Mesendoderm (in vitro differentiated cells): ENCODE measurements around the gene RTN4R.
"Not testable (repeated sequence)": the region's sequence is repeated elsewhere in the genome, so short reads cannot be mapped to it uniquely, and the experiment has no call there.

Experiments used
- DNase-seq: peaks from one replicate; pipeline ENCODE4 v3.0.0; 2013
- H2AK5ac ChIP-seq: 2 replicates; pipeline ENCODE4 v1.6.1; 2013; ENCODE audit warnings: low read length, inconsistent platforms
- H2BK120ac ChIP-seq: 2 replicates; pipeline ENCODE4 v1.6.1; 2013; ENCODE audit warnings: low read depth, mild to moderate bottlenecking, low read length, moderate library complexity, mixed read lengths
- H2BK15ac ChIP-seq: replicated peaks from 2 replicates; pipeline ENCODE4 v1.6.1; 2013; ENCODE audit warnings: low read depth, mild to moderate bottlenecking, moderate library complexity
- H2BK5ac ChIP-seq: 2 replicates; pipeline ENCODE4 v1.6.1; 2013; ENCODE audit warnings: low read length, inconsistent platforms
- H3K18ac ChIP-seq: 2 replicates; pipeline ENCODE4 v1.6.1; 2013; ENCODE audit warnings: mild to moderate bottlenecking, low read length, mixed read lengths
- H3K23ac ChIP-seq: one replicate; pipeline ENCODE4 v1.6.1; 2013; ENCODE audit warnings: low read length
- H3K27ac ChIP-seq: 2 replicates; pipeline ENCODE4 v1.5.1; 2013; ENCODE audit warnings: low read depth, mild to moderate bottlenecking, inconsistent platforms, low read length, moderate library complexity
- H3K27me3 ChIP-seq: 2 replicates; pipeline ENCODE4 v1.6.1; 2013; ENCODE audit warnings: low read length, control low read depth, mild to moderate bottlenecking, inconsistent platforms; ENCODE audit not compliant: insufficient read depth, poor library complexity
- H3K36me3 ChIP-seq: 2 replicates; pipeline ENCODE4 v1.6.1; 2013; ENCODE audit warnings: low read length, inconsistent platforms; ENCODE audit not compliant: control insufficient read depth, insufficient read depth
- H3K4ac ChIP-seq: one replicate; pipeline ENCODE4 v1.6.1; 2013; ENCODE audit warnings: low read depth, mild to moderate bottlenecking, low read length, moderate library complexity
- H3K4me1 ChIP-seq: 2 replicates; pipeline ENCODE4 v1.6.1; 2013; ENCODE audit warnings: low read depth, low read length, inconsistent platforms; ENCODE audit not compliant: control insufficient read depth
- H3K4me2 ChIP-seq: 2 replicates; pipeline ENCODE4 v1.6.1; 2013; ENCODE audit warnings: low read length
- H3K4me3 ChIP-seq: 2 replicates; pipeline ENCODE4 v1.5.1; 2013; ENCODE audit warnings: mild to moderate bottlenecking, low read length
- H3K56ac ChIP-seq: one replicate; pipeline ENCODE4 v1.6.1; 2013; ENCODE audit warnings: low read length
- H3K79me1 ChIP-seq: 2 replicates; pipeline ENCODE4 v1.6.1; 2013; ENCODE audit warnings: low read length, inconsistent platforms
- H3K79me2 ChIP-seq: 2 replicates; pipeline ENCODE4 v1.6.1; 2013; ENCODE audit warnings: mild to moderate bottlenecking, low read length; ENCODE audit not compliant: control insufficient read depth, insufficient read depth
- H3K9ac ChIP-seq: 2 replicates; pipeline ENCODE4 v1.6.1; 2013; ENCODE audit warnings: low read length, inconsistent platforms
- H4K5ac ChIP-seq: one replicate; pipeline ENCODE4 v1.6.1; 2013; ENCODE audit warnings: low read length
- H4K8ac ChIP-seq: one replicate; pipeline ENCODE4 v1.6.1; 2013; ENCODE audit warnings: low read depth, mild to moderate bottlenecking, control low read depth, low read length, moderate library complexity
- WGBS: extraction: QIAGEN DNeasy Blood & Tissue Kit; methylation state at CpG from one replicate; pipeline ENCODE4 v1.1.7; 2013; ENCODE audit warnings: low lambda C conversion rate, missing lambda C conversion rate; ENCODE audit not compliant: insufficient coverage; ENCODE audit errors: extremely low coverage; 5-methylcytosine and 5-hydroxymethylcytosine counted together

RTN4R gene

GRCh38 chr22:20314741-20315336 lies 46.7 kb upstream of the RTN4R start:
- H3K27ac ChIP-seq, H2BK120ac ChIP-seq, H3K18ac ChIP-seq, H3K4ac ChIP-seq, H4K5ac ChIP-seq, H3K79me2 ChIP-seq, H3K27me3 ChIP-seq, H3K4me3 ChIP-seq, DNase-seq, H3K4me1 ChIP-seq, H2BK15ac ChIP-seq, H3K79me1 ChIP-seq, H3K23ac ChIP-seq, H3K36me3 ChIP-seq, H2AK5ac ChIP-seq, H3K4me2 ChIP-seq, H3K56ac ChIP-seq, H3K9ac ChIP-seq, H2BK5ac ChIP-seq, H4K8ac ChIP-seq: not testable (repeated sequence)
- no CpG with 5 or more reads among the region's 12 CpGs for WGBS

DNA sequence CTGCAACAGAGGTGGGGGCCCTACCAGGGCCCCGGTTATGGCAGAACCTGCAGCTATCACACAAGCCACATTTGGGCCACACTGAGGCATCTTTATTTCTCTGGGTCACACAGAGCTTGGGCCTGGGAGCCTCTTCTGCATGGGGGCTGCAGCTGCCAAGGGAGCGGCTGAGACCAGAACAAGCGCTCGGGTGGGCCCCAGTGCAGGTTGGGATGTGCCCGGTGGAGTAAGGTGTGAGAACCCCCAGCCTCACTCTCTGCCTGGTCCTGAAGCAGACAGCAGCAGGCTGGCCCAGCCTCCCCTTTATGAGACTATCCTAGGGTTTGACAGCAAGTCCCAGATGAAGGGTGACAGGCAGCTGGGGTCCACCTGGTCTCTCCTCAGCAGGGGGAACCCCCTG lies 46.1 kb upstream of the RTN4R start:
- not testable (repeated sequence) for H4K8ac ChIP-seq, DNase-seq, H3K27me3 ChIP-seq, H2AK5ac ChIP-seq, H3K36me3 ChIP-seq, H3K18ac ChIP-seq, H3K79me1 ChIP-seq, H3K79me2 ChIP-seq, H2BK120ac ChIP-seq, H3K4me2 ChIP-seq, H3K4me3 ChIP-seq, H3K56ac ChIP-seq, H3K4me1 ChIP-seq, H2BK5ac ChIP-seq, H3K27ac ChIP-seq, H3K4ac ChIP-seq, H4K5ac ChIP-seq, H3K9ac ChIP-seq, H2BK15ac ChIP-seq, H3K23ac ChIP-seq
- WGBS = no CpG with 5 or more reads among the region's 5 CpGs

DNA sequence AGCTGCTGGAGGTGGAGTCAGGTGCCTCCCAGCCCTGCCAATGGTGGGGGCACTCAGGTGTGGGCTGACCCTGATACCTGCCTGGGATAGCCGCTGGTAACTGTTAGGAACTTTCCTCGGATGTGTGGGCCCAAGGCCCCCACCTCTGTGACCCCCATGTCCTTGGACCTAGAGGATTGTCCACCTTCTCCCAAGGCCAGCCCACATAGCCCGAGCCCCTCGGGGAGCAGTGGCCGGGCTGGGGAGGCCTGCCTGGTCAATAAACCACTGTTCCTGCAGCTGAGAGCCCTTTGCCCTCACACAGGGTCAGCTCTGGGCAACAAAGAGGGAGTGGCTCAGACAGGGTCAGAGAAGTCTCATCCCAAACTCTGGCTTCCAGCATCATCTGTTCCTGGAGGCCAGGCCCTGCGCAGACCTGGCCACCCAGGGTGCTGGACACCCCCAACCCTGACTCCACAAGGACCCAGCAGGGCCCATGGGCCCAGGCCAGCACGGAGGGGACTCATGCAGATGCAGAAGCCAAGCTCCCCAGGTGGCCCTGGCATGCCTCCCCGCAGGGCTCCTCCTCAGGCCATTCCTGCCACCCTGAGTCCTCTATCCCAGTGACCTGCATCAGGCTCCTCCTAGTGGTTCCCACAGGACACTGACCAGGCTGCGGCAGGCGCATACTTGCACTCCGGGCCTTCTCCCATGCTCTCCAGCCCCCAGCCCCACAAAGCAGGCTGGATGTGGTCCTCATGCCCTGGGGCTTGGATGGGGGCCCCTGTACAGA lies 45.4 kb upstream of the RTN4R start:
- H3K27me3 ChIP-seq, H3K56ac ChIP-seq, H3K36me3 ChIP-seq, H3K9ac ChIP-seq, H3K18ac ChIP-seq, H2AK5ac ChIP-seq, H3K4me1 ChIP-seq, H3K4me2 ChIP-seq, H2BK120ac ChIP-seq, H3K79me1 ChIP-seq, H2BK5ac ChIP-seq, H3K4me3 ChIP-seq, H4K8ac ChIP-seq, H3K4ac ChIP-seq, H3K23ac ChIP-seq, H3K27ac ChIP-seq, DNase-seq, H3K79me2 ChIP-seq, H2BK15ac ChIP-seq, H4K5ac ChIP-seq: not testable (repeated sequence)
- no CpG with 5 or more reads among the region's 11 CpGs for WGBS

DNA sequence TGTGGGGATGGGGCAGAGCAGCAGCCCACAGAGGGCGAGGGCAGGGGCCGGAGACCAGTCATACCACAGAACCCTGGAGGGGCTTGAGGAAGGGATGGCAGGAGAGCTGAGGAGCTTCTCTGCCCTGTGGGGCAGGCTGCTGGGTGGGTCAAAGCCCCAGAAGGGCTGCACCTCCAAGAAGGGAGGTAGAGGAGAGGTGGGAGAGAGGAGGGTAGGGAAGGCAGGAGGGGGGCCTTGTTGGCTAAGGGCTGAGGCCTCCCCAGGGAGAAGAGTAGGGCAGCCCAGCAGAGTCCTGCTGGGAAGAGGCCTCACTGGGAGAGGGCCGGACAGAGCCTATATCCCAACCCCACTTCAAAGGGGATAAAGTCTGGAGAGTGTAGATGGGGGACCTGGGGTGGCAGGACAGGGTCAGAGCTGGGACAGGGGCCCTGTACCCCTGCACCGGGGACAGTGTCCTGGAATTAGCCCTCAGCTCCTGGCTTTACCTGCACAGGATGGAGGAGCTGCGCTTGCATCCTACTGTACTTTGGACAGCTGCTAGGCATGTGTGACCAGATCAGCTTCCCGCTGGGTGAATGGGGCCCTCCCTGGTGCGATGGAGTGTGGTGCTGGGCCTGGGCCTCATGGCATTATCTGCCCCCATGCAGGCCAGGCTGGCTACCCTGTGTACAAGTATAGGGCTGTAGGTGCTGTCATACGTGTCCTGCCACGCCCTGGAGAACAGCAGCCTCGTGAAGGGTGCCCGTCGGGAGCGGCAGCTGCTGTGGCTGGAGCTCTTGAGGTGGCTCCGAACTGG lies 44.5 kb upstream of the RTN4R start:
- Histone ChIP-seq H3K4ac (no peak overlapping the region), H2BK15ac (no peak overlapping the region), H3K9ac (no peak overlapping the region), H3K56ac (no peak overlapping the region), H3K4me2 (no peak overlapping the region), H2BK5ac (no peak overlapping the region), H2BK120ac (no peak overlapping the region), H3K27me3 (no peaks in the 10 kb centered on the region), H3K79me1 (peaks cover 4% of the 10 kb centered on the region), H3K27ac (no peak overlapping the region), H3K4me1 (no peaks in the 10 kb centered on the region), H3K79me2 (no peaks in the 10 kb centered on the region), H4K8ac (no peak overlapping the region), H4K5ac (no peak overlapping the region), H3K36me3 (no peaks in the 10 kb centered on the region), H3K4me3 (no peak overlapping the region), H3K23ac (no peak overlapping the region), H2AK5ac (no peak overlapping the region), H3K18ac (no peak overlapping the region)
- DNase-seq = no peak
- WGBS = no CpG with 5 or more reads among the region's 14 CpGs

DNA sequence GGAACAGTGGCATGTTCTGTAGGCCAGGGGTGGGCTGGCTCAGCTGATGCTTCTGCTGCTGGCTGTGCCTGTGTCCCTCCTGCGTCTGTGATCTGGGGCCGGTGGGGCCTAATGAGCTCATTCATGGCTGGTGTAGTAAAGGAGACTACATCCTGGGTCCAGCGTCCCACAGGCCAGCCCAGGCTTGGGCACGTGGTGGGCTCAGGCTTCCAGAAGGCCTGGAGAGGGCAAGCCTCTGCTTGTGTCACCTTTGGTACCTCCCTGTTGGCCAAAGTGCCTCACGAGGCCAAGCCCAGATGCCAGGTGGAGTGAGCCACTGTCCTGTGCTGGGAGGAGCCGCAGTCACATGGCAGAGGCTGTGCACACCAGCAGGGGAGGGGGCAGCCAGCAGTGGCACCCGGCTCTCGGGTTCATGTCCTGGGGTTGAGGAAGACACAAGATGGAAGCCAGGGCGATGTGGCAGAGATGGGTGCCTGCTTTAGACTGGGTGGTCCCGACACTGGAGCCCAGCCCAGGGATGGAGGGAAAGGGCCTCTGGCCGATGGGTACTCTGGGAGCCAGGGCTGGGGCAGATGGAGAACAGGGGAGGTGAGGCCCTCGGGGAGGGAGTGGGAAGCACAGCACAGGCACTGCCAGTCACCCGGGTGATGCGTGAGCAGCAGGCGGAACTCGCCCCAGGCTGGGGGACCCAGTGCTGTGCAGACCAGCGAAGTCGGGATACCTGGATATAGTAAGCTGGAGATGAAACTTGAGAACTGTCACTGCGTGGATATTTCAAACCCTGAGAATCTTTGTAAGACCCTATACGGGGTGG lies 43.3 kb upstream of the RTN4R start:
- no CpG with 5 or more reads among the region's 20 CpGs for WGBS
- not testable (repeated sequence) for H3K27me3 ChIP-seq, H3K27ac ChIP-seq, H3K4me1 ChIP-seq, H4K5ac ChIP-seq, DNase-seq, H3K18ac ChIP-seq, H3K4me2 ChIP-seq, H3K4ac ChIP-seq, H3K79me2 ChIP-seq, H3K36me3 ChIP-seq, H3K23ac ChIP-seq, H2BK15ac ChIP-seq, H3K9ac ChIP-seq, H3K4me3 ChIP-seq, H2BK5ac ChIP-seq, H3K79me1 ChIP-seq, H3K56ac ChIP-seq, H2AK5ac ChIP-seq, H2BK120ac ChIP-seq, H4K8ac ChIP-seq
